Activated CD8-positive, alpha-beta memory T cell treated with anti-CD3 and anti-CD28 coated beads for 1 hour (primary cell): ENCODE results near the gene SBK2.

ENCODE experiments used
- DNase-seq, 2 donors: peaks; one replicate each; pipeline ENCODE4 v3.0.0-alpha.2; 2020; ENCODE audit warnings: low read depth in 1 of 2; ENCODE audit errors: extremely low read depth in 1 of 2

Gene SBK2

GRCh38 chr19:55559684-55560083 lies 22.8 kb upstream of the SBK2 start:
- no peak for DNase-seq

- no peak for DNase-seq
Observed at GRCh38 chr19:55554741-55555152, 17.8 kb upstream of the SBK2 start.

GRCh38 chr19:55554302-55554701 lies 17.4 kb upstream of the SBK2 start:
- no peak for DNase-seq

GRCh38 chr19:55553217-55554182 lies 16.6 kb upstream of the SBK2 start:
- no peak for DNase-seq

GRCh38 chr19:55552620-55553019 lies 15.7 kb upstream of the SBK2 start:
- no peak for DNase-seq

- no peak for DNase-seq
Observed at GRCh38 chr19:55552206-55552605, 15.3 kb upstream of the SBK2 start.

GRCh38 chr19:55550321-55550650 lies 13.4 kb upstream of the SBK2 start:
- DNase-seq: no peak

- DNase-seq: no peak
Observed at GRCh38 chr19:55549500-55550320, 12.8 kb upstream of the SBK2 start.

- DNase-seq: no peak
Observed at GRCh38 chr19:55546822-55547614, 10.1 kb upstream of the SBK2 start.

GRCh38 chr19:55546011-55546410 lies 9.1 kb upstream of the SBK2 start:
- DNase-seq: no peak

- DNase-seq: no peak
Observed at GRCh38 chr19:55545443-55545842, 8.5 kb upstream of the SBK2 start, which contains the start of gene SBK3. Gene SBK3 (minus strand): TSS chr19:55545543. CDS start chr19:55545543, 0 bp downstream.

GRCh38 chr19:55544776-55545439 lies 8.0 kb upstream of the SBK2 start:
- no peak for DNase-seq

- no peak for DNase-seq
Observed at GRCh38 chr19:55544014-55544413, 7.1 kb upstream of the SBK2 start.

GRCh38 chr19:55543567-55543966 lies 6.6 kb upstream of the SBK2 start:
- DNase-seq: no peak

- no peak for DNase-seq
Observed at GRCh38 chr19:55542292-55542855, 5.4 kb upstream of the SBK2 start.

- no peak for DNase-seq
Observed at GRCh38 chr19:55541091-55541490, 4.2 kb upstream of the SBK2 start.

GRCh38 chr19:55540619-55541018 lies 3.7 kb upstream of the SBK2 start:
- DNase-seq: no peak

- DNase-seq: no peak
Observed at GRCh38 chr19:55539090-55539984, 2.4 kb upstream of the SBK2 start.

- DNase-seq: no peak
Observed at GRCh38 chr19:55538132-55538531, 1.2 kb upstream of the SBK2 start.
